ENCODE data around the gene FAM229B. TPM values are rescaled to one million over a fixed set of nuclear protein-coding genes. Genes with fewer than 3 reads are reported as not detected.
"Not testable (repeated sequence)": the region's sequence is repeated elsewhere in the genome, so short reads cannot be mapped to it uniquely, and the experiment has no call there.

Gene FAM229B
- total RNA-seq, 1 donor from 2014 or later: 13.6 TPM

DNA sequence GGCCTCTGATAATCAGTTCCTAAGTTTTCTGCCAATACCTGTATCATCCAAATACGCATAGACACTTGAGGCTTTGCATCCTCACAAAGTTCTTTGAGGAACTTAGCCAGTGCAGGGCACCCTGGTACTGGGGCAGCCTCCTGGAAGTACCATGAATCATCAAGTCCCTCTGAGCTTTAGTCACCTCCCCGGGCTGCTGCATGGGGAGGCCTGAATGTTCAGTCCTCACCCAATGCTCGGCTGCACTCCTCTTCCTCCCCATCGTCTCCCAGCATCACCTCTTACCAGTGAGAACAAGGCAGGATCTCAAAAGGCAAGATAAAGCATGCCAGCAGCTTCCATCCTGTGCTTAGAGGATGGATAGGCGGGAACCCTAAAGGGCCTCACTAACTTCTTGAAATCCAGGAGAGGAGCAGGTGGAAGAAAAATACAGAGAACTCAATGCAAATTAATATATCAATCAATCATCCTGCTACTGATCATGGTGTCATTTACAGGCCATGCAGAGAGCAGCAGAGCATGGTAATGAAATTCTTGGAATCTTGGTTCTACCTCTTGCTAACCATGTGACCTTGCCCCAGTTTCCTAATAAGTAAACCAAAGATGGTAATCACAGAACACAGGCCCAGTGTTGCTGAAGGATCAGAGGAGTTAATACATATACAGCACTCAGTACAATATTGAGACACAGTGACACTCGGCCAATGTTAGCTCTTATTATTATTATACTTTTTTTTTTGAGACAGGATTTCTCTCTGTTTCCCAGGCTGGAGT is 38.2 kb upstream of the FAM229B start:
- Histone ChIP-seq H3K4me3 (no peak overlapping the region), H3K9me3 (no peaks in the 10 kb centered on the region), H3K4me1 (no peaks in the 10 kb centered on the region), H3K36me3 (no peaks in the 10 kb centered on the region), H3K27ac (no peak overlapping the region), H3K27me3 (ENCODE audit: low read depth) (no peaks in the 10 kb centered on the region)
- DNase-seq: no peak
- ATAC-seq: no peak
- TF ChIP-seq, protein P1, sequence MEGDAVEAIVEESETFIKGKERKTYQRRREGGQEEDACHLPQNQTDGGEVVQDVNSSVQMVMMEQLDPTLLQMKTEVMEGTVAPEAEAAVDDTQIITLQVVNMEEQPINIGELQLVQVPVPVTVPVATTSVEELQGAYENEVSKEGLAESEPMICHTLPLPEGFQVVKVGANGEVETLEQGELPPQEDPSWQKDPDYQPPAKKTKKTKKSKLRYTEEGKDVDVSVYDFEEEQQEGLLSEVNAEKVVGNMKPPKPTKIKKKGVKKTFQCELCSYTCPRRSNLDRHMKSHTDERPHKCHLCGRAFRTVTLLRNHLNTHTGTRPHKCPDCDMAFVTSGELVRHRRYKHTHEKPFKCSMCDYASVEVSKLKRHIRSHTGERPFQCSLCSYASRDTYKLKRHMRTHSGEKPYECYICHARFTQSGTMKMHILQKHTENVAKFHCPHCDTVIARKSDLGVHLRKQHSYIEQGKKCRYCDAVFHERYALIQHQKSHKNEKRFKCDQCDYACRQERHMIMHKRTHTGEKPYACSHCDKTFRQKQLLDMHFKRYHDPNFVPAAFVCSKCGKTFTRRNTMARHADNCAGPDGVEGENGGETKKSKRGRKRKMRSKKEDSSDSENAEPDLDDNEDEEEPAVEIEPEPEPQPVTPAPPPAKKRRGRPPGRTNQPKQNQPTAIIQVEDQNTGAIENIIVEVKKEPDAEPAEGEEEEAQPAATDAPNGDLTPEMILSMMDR (IDR thresholded peaks at IDR 0.05): no peak
- intact Hi-C loops (cut with DNase I): no loop called here

DNA sequence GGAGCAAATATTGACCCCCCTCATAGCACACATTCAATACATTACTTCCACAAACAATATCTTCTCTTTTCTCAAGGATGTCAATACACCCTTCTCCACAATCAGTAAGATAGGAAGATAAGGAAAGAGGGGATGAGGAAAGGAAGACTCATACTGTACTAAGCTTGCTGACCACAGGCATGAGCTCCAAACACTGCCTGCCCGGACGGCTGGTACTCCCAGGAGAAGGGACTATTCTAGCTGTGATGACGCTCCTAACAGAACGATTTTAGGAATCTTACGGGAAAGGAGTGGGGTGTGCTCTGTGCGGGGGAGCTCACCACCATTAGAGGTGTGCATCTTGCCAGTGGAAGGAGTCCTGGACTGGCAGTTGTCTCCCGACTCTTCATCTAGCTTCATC is 37.4 kb upstream of the FAM229B start:
- TF ChIP-seq, protein P1 (IDR thresholded peaks at IDR 0.05): no peak
- DNase-seq (no peak), ATAC-seq (no peak)
- Histone ChIP-seq H3K9me3 (no peaks in the 10 kb centered on the region), H3K4me3 (no peak overlapping the region), H3K4me1 (no peaks in the 10 kb centered on the region), H3K36me3 (no peaks in the 10 kb centered on the region), H3K27ac (no peak overlapping the region), H3K27me3 (ENCODE audit: low read depth) (no peaks in the 10 kb centered on the region)
- intact Hi-C loops (cut with DNase I): no loop called here

DNA sequence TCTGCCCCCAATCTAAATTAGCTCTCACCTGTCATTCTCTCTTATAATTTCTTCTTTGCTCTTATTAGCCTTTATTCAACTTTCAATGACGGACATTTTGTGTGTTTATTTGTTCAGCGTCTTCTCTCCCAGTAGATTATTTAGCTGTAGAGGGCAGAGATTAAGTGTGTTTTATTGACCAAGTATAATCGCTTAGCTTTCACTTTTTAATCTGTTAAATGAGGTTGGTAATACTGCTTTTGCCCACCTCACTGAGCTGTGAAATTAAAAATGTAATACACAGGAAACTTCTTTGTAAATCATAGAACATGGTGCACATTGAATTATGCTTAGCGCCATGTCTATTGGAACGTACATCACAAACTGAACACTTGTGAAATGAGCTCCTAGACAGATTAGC is 37.0 kb upstream of the FAM229B start:
- Histone ChIP-seq H3K4me3 (no peak overlapping the region), H3K27me3 (ENCODE audit: low read depth) (no peaks in the 10 kb centered on the region), H3K4me1 (no peaks in the 10 kb centered on the region), H3K9me3 (no peaks in the 10 kb centered on the region), H3K27ac (no peak overlapping the region), H3K36me3 (no peaks in the 10 kb centered on the region)
- intact Hi-C loops (cut with DNase I): no loop called here
- DNase-seq (no peak), ATAC-seq (no peak)
- TF ChIP-seq, protein P1 (IDR thresholded peaks at IDR 0.05): no peak

DNA sequence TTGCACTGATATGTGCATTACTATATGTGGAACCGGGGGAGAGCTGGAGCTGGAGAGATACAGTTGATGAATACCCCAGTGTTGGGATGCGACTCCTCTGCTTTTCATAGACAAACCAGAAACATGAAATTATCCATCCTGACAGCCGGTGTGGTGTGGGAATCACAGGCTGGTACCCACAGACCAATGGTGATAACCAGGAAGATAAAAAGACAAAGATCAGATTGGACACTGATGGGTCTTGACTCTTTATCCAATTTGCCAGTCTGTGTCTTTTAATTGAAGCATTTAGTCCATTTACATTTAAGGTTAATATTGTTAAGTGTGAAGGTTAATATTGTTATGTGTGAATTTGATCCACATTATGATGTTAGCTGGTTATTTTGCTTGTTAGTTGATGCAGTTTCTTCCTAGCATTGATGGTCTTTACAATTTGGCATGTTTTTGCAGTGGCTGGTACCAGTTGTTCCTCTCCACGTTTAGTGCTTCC is 36.1 kb upstream of the FAM229B start:
- H3K27me3 ChIP-seq (ENCODE audit: low read depth); DNase-seq; H3K4me3 ChIP-seq; intact Hi-C loops (cut with DNase I); H3K4me1 ChIP-seq; H3K9me3 ChIP-seq; H3K27ac ChIP-seq; H3K36me3 ChIP-seq; ATAC-seq: not testable (repeated sequence)

DNA sequence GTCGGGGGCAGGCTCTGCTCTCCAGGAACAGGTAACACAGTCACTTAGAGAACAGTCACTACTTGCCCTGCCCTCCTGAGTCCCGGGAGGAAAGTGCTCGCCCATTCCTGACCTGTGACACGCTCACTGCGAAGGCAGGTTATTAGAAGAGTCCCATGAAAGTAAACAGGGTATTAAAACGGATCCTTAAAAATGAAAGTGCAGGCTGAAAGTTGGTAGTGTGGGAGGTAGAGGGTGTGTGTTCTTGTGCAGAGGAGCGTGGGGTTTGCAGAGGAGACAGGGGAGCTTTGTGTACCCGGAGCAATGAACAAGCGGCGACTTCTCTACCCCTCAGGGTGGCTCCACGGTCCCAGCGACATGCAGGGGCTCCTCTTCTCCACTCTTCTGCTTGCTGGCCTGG is 33.4 kb upstream of the FAM229B start, which contains the start of gene CCN6:
TSS of gene CCN6 (plus strand) at position 104 of the 400 bp plus-strand sequence. CDS start at position 358, 254 bp downstream.
- TF ChIP-seq, protein P1 (IDR thresholded peaks at IDR 0.05): no peak
- H3K4me3 ChIP-seq: no peak within 1 kb of the TSS
- intact Hi-C loops (cut with DNase I): no loop called here
- H3K36me3 ChIP-seq: no peaks in the 10 kb centered on the region
- no peaks in the 10 kb centered on the region for H3K4me1 ChIP-seq
- no peaks in the 10 kb centered on the region for H3K9me3 ChIP-seq
- no peaks in the 10 kb centered on the region for H3K27me3 ChIP-seq (ENCODE audit: low read depth)
- DNase-seq (no peak), ATAC-seq (no peak)
- no peak within 1 kb of the TSS for H3K27ac ChIP-seq

DNA sequence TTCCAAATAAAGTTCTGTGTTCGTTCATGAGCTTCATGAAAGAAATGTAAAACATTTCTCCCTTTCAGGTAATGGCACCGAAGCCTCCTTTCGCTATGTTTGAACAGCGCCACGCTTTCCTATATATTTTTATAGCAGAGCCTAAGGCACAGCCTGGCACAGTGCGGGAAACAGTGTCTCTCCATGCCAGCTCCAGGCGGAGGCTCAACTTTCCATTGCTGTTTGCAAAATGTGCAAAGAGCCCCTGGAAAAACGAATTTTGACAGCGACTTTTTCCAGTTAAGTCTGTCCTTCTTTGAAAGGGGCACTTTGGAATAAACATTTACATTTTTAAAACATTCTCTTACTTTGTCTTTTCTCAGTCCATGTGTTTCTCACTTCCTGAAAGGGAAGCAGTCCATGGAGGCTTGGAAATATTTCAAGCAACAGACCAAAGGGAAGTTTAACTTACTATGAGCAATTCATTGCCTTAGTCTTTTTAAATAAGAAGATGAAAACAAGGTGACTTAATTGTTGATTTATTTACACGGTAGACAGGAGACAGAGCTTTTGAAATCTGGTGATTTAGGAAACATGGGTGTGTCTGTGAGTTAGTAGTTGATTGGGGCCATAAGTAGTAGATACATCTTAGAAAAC is 32.7 kb upstream of the FAM229B start:
- no peak overlapping the region for H3K27ac ChIP-seq
- ATAC-seq: no peak
- no peak for DNase-seq
- H3K27me3 ChIP-seq (ENCODE audit: low read depth): no peaks in the 10 kb centered on the region
- H3K4me3 ChIP-seq: no peak overlapping the region
- no peaks in the 10 kb centered on the region for H3K4me1 ChIP-seq
- H3K36me3 ChIP-seq: no peaks in the 10 kb centered on the region
- intact Hi-C loops (cut with DNase I): no loop called here
- no peaks in the 10 kb centered on the region for H3K9me3 ChIP-seq
- TF ChIP-seq, protein P1 (IDR thresholded peaks at IDR 0.05): no peak
